GM18867 (cell line): ENCODE measurements around the gene IFI16.
"Not testable (repeated sequence)": the region's sequence is repeated elsewhere in the genome, so short reads cannot be mapped to it uniquely, and the experiment has no call there.

Experiments used
- ATAC-seq: cut with Tn5 transposase; IDR thresholded peaks from one replicate; pipeline ENCODE4 v1.9.1; 2021; ENCODE audit warnings: mild to moderate bottlenecking, moderate library complexity; ENCODE audit not compliant: unreplicated experiment

The IFI16 gene

DNA sequence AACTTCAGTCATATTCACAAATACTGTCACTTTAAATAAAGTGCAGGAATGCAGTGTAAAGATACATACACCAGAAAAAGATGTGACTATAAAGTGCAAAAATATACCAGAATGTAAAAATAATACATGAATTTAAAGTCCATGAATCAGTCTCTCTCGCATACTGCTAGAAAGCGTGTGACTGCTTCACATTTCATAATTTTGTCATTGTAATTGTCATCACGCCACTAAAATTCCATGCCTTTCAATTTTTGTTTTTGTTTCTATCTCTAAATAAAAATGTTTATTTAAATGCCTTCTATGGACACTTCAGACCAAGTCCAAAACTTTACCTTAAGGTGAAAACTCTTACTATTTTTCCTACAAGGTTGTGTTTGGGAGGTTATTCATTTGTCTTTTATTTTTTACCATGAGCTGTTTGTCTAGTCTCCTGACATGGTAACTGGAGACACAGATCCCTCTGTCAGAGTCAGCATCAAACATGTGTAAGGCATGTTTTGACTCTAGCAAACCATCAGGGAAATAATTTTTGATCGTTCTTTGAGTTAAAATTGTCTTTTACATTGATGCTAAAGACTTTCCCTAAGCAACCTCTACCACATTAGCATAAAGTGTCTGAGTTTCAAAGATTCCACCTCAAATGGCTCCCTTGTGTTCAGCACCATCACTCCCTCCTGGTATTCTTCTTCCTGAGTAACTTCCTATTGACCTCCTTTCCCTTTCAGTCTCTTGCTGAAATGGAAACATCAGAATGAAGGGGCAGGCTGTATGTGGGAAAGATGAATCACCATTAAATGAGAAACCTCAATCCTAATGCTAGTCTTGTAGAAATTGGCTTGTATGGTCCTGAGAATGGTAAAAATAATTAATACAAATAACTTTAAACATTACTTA, 80.8 kb downstream of the IFI16 start:
- ATAC-seq, result no peak

DNA sequence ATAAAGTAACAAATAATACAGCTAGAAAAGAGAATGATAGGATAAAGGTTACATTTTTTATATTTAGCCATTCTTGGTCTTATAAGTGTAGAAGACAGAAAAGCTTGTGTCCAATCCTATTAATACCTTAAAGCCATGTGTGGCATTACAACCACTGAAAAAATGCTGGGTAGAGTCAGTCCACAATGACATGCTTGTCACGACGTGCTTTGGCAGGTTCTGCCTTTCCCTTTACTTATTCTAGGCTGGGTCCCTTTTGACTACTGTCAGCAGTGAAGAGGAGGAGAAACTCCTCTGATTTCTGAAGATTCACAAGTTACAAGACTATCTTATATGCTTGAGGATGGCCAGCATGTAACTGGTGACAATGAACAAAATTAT, 81.5 kb downstream of the IFI16 start:
- ATAC-seq, result no peak

DNA sequence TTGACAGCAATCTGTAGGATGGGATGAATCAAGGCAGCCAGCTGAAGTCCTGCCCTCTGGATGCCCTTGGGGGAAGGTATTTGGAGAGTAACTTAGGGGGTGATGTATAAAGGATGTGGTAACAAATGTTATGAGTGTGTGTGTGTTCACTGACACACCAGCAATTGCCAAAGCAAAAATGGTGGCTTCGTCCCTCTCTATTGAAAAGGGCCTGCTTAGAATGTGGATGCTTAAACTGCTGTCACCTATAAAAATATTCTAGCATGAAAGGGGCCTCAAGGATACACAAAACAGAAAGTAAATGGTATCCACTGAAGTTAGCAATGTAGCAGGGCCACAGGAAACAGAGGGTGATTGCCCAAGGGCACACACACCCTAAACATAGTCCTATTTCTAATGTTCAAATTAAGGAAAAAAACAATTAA, 81.9 kb downstream of the IFI16 start:
- ATAC-seq, result no peak

DNA sequence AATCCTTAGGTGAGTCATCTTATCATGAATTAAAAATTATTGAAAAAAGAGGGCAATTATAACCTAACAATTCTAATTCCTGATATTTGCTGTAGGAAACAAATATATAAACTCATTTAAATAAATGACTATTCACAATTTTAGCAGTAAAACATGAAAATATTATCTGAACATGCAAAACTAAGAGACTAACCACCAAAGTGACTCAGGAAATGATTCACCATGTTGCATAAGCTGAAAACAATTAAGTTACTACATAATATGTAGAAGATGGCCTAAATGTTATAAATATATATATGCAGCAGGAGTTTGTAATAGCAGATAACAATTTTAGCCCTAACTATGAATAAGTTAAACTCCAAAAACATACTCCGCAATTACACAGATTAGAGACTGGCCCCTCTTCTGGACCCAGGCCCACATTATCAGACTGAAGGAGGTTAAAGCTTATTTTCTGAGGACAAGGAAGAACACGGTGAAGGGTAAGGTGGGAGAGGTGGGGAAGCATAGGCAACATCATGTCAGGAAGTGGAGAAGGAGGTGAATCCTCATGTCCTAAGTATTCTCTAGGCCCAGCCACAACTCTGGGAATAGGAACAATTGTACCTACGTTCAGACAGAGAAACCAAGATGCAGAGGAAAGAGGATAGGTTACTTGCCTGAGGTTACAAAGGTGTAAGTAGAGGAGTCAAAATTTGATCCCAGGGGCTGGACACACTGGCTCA, 82.5 kb downstream of the IFI16 start:
- ATAC-seq, result no peak

DNA sequence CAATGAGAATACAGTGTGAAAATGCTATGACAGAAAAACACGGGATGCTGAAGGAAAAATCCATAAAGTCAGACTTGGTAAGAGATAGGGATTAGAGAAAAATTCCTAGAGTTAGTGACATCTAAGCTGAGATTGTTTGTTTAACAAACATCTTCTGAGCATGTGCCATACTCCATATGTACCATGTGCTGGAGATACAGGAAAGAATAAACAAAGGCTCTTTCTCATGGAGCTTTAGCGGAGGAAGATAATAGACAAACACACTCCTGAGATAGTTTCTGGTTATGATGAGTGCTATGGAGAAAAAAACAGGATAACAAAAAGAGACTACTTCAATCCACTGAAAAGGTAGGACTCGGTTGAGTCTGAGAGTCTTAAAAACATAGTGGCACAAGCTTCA, 88.9 kb downstream of the IFI16 start:
- ATAC-seq, result no peak

DNA sequence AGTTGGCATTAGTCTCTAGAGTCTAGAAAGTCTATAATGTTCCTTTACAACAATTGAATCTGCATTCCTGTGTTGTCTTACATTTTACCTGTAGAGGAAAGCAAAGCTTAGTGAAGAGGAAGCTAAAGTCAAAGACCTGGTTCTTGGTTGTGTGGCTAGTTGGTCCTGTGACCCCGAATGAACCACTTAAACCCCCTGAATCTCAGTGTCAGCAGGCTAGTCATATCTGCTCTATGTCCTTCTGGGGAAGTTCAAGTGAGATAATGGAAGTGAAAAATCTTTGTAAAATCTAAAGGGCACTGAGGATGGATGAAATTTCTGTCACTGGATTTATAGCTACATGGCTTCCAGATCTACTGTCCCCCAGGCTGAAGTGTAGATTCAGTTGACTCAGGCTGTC, 90.9 kb downstream of the IFI16 start:
- no peak for ATAC-seq

DNA sequence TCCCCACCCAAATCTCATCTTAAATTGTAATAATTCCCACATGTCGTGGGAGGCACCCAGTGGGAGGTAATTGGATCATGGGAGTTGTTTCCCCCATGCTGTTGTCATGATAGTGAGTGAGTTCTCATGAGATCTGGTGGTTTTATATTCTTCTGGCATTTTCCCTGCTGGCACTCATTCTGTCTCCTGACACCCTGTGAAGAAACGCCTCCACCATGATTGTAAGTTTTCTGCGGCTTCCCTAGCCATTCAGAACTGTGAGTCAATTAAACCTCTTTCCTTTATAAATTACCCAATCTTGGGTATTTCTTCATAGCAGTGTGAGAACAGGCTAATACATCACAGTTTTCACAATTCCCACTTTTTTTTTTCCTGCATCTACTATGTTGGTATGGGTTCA, 93.3 kb downstream of the IFI16 start:
- ATAC-seq, result not testable (repeated sequence)
